NCI-H526 (cell line): ENCODE results near the gene SCIN.
"Not testable (repeated sequence)": the region's sequence is repeated elsewhere in the genome, so short reads cannot be mapped to it uniquely, and the experiment has no call there.

Source experiments
- DNase-seq, 2 experiments: peaks; one replicate each; lab custom pipeline; 2025; lab: John Stamatoyannopoulos, UW

Gene SCIN

DNA sequence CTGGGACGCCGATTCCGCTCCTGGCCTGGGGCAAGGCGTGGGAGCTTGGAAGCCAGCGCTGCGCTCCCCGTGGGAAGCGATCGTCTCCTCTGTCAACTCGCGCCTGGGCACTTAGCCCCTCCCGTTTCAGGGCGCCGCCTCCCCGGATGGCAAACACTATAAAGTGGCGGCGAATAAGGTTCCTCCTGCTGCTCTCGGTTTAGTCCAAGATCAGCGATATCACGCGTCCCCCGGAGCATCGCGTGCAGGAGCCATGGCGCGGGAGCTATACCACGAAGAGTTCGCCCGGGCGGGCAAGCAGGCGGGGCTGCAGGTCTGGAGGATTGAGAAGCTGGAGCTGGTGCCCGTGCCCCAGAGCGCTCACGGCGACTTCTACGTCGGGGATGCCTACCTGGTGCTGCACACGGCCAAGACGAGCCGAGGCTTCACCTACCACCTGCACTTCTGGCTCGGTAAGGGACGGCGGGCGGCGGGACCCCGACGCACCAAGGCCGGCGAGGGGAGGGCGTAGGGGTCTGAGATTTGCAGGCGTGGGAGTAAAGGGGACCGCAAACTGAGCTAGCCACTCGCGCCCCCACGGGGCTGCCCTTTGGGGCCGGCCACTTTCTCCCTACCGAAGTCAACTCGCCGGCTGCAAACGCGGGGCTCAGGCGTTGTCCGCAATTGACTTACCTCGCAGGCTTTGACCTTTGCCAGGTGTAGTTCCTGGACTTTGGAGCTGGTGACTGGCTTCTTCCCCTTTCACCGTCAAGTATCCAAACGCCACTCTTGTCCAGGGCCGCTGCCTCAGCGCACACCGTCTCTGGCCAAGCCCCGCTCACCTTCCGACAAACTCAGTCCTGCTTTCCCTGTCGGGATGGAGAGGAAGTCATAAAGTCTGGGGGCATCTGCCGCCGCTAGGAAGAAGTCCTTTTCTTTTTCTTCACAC lies at the start of gene SCIN:
TSS of gene SCIN (plus strand) at position 187 of the 928 bp plus-strand sequence. CDS start at position 254, 67 bp downstream.
- peak; percentile 56 to 82 for DNase-seq

DNA sequence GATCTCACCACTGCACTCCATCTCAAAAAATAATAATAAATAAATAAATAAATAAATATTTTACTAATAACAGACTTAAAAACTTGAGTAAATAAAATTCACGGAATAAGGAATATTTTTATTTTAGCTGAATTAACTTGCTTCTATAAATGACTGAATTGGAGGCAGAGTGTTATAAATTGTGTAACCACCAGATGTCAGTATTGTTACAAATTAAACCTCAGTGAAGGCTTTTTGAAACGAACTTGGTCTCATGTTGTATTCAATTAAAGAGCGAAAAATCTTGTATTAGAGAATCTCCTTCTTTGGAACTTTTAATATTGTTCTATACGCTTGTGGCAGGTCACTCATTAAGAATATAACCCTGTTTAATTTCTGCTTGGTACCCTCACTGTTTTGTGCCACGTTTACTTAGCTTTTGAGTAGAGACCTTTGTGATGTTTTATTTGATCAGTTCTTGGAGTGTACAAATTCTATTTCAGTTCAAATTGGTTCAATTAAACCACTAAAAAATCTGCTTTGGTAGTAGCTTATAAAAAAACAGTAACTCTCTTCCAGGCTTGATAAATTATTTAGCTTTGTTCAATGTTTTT lies 45.6 kb upstream of the SCIN start:
- peak; percentile 16 to 67 for DNase-seq

- not testable (repeated sequence) for DNase-seq
These were observed 43.8 kb upstream of the SCIN start for GRCh38 chr7:12526693-12527092.

DNA sequence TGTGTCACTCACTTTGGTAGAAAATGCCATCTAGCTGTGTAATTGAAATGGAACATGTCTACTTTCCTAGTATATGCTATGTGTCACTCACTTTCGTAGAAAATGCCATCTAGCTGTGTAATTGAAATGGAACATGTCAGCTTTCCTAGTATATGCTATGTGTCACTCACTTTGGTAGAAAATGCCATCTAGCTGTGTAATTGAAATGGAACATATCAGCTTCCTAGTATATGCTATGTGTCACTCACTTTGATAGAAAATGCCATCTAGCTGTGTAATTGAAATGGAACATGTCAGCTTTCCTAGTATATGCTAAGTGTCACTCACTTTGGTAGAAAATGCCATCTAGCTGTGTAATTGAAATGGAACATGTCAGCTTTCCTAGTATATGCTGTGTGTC lies 42.9 kb upstream of the SCIN start:
- not testable (repeated sequence) for DNase-seq

GRCh38 chr7:12529971-12530710 lies 40.4 kb upstream of the SCIN start:
- no peak for DNase-seq

- DNase-seq, result peak in 1 of 2 experiments; percentile 53
These were observed 38.7 kb upstream of the SCIN start for GRCh38 chr7:12531784-12532183.

DNA sequence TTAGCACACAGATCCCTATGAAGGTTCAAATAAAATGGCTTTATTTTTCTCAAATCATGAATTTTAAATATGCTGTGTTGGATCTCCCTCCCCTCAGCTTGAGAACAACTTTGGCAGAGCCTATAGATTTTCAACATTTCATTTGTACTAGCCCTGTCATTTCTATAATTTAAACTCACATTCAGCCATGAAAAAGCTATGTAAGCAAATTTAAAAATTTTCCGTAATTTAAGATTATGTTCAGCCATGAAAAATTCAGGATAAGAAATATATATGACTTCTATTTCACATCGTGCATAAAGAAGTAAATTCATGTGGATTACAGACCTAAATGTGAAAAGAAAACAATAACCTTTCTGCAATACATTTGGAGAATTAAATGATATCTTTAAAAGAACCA lies 36.5 kb upstream of the SCIN start:
- no peak for DNase-seq

DNA sequence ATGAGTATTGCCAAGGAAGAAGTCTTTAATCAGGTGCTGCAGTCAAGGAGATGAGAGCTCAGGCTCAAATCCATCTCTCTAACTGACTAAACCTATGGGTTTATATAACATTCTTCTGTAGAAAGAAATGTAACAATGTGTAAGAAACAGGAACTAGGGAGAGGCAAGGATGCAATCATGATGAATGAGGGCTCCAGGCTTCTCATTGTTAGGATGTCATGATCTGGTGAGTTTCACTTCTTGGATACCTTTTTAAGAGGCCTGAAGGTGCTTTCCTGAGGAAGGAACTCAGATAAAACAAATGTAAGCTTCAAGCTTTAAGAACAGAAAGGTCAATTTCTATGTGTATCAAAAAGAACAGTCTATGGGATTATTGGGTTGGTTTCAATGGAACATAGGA lies 30.8 kb upstream of the SCIN start:
- DNase-seq, result no peak

DNA sequence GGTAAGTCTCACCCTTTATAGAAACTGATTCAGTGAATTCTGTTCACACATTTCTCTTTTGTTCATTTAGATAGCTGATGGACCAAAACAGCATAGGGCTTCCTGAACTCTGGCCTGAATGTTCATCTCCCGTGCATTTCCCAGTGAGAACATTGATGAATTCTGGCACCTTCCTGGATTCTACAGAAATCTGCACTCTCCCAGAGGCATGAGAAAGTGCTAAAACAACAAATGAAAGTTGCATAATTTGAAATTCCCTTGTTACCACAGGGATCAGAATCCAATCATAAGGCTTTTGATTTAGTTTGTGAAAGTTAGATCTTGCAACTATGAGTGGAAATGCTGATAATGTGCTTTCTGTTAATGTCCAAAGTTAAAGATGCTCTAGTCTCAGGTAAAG lies 29.7 kb upstream of the SCIN start:
- DNase-seq, result no peak

- no peak for DNase-seq
These were observed 26.9 kb upstream of the SCIN start for GRCh38 chr7:12543586-12543985.

- no peak for DNase-seq
These were observed 21.4 kb upstream of the SCIN start for GRCh38 chr7:12549106-12549505.

DNA sequence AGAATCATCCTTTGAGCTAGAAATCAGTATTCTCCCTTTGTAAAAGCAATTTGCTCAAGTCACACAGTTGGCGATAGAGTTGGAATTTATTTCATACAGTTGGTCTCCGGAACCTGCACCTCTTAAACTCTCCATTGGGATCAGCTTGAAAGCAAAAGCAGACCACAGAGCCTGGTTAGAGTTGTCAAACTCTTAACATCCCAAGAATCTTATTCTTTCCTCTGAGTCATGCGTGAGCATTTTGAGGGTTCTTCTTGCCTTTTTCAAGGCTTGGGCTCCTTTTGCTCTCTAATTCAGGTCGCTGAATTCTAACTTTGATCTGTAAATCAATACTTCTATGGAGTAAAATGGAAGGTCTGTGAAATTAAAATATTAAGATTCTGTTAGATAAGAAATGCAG lies 19.6 kb upstream of the SCIN start:
- no peak for DNase-seq

DNA sequence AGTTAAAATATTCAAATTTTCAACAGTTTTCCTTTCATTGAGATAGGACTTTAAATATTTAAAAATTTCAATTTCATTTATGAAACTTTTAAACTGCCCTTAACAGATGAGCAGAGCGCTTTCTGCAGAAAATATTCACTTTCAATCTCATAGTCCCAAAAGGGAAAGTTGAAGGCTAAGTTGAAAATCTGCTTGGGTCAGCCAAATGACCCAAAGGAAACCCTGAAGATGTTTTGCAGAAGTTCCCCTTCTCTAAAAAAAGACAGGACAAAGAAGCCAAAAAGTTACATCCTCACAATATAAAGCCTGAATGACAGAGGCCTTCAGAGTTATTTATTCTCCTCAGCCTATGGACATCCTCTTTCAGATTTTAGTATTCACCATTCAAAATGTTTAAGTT lies 17.6 kb upstream of the SCIN start:
- DNase-seq, result no peak

DNA sequence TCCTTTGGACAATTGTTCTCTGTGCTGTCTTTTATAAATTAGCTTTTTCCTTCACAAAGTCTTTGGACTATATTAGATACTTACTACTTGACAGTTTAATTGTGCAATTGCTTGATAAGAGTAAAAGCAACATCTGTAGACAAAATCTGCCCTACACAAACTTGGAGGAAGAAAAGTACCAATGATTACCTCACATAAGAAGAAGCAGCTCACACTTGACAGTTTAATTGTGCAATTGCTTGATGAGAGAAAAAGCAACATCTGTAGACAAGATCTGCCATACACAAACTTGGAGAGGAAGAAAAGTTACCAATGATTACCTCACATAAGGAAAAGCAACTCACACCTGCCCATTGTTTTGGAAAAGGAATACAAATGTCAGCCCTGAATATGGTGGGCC lies 17.1 kb upstream of the SCIN start:
- DNase-seq, result no peak

DNA sequence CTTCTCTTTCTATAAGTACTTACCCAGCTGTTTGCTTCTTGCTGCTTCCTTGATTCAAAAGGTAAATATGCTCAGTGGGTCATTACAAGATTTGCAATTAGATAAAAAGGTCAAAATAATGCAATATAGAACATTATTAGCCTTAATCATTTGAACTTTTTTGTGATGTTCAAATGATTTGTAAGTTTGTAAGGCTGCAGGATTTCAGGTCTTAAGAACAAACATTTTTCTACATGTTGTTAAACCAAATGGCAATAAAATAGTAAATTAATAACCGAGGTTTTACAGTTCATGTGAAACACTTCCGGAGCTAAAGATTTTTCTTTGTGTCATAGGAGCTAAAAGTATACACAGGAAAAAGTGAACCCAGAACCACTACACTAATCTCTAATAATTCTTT lies 16.2 kb upstream of the SCIN start:
- no peak for DNase-seq

DNA sequence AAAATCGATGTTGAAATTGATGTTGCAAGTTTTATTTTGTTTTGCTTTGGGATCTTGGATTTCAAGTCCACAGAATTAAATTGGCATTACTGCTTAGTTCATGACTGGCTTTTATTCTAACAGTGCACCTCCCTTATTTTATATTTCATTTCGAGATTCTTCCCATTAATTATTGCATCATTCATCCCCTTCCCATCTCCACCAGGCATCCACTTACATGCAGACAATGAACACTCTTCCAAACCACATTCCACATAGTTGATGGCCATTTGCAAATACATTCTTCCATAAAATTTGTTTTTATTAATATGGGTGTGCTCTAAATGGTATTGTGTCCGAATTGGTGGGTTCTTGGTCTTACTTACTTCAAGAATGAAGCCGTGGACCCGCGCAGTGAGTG lies 15.6 kb upstream of the SCIN start:
- DNase-seq, result no peak

GRCh38 chr7:12555695-12556094 lies 14.8 kb upstream of the SCIN start:
- not testable (repeated sequence) for DNase-seq

DNA sequence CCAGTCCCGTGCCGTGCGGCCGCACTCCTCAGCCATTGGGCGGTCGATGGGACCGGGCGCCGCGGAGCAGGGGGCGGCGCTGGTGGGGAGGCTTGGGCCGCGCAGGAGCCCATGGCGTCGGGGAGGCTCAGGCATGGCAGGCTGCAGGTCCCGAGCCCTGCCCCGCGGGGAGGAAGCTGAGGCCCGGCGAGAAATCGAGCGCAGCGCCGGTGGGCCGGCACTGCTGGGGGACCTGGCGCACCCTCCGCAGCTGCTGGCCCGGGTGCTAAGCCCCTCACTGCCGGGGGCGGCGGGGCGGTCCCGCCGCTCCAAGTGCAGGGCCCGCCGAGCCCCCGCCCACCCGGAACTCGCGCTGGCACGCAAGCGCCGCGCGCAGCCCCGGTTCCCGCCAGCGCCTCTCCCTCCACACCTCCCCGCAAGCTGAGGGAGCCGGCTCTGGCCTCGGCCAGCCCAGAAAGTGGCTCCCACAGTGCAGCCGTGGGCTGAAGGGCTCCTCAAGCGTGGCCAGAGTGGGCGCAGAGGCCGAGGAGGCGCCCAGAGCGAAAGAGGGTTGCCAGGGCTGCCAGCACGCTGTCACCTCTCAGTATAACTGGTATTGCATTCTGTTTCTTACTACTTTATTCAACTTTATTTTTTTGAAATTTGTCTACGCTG lies 14.3 kb upstream of the SCIN start:
- not testable (repeated sequence) for DNase-seq

DNA sequence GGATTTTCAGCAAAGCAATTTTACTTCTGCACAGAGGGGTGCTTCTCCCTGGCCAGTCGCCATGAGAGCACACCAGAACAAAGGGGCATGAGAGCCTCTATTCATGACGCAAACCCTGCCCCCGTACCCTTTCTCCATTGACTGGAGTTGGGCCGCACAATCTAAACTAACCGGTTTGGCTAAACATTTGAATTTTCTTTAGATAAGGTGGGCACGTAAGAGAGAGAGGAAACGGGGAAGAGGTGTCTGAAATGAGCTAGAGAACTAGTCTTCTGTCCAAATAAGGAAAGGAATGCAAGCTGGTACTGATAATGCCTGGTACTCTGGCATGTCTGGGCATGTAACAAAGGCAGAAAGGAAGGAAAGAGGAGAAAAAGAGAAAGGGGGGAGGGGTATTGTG lies 13.2 kb upstream of the SCIN start:
- peak; percentile 27 to 43 for DNase-seq

DNA sequence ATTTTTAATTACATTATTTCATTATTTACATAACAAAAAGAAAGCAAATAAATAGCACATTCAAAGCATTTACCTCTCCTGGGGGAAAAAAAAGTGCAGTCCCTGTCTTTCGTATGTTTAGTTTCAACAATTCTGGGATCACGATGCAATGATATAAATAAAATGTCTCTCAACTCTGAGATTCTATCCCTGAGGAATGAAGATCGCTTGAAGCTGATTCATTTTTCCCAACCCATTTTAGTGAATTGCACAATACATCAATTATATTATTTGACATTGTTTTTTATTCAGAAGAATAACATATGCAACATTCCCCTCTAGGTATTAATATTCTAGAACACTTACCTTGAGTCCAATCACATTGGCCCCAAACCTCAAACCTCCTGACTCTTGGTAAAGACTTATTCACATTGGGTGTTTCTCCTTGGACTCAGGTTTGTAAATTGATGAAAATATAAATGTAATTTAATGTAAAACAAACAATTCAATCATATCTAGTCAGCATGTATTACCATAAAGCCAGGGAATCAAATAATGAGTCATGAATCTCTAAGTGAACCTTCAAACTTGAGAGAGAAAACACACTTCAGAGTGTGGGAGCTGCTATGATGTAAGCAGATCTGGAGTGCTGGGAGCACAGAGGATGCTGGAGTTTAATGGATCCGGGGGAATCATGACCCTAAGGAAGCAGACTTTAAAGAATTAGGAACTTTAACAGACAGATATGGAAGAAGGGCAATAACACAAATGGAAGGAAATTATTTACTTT lies 5.3 kb upstream of the SCIN start:
- DNase-seq, result no peak

- no peak for DNase-seq
These were observed 4.6 kb upstream of the SCIN start for GRCh38 chr7:12565873-12566272.
